ENCODE data around the gene HLA-DOB. TPM values are rescaled to one million over a fixed set of nuclear protein-coding genes. Genes with fewer than 3 reads are reported as not detected.
A peak's percentile ranks its signal among the peaks of the same experiment; 100 is the strongest.

The HLA-DOB gene
- total RNA-seq: 1 to 10 TPM in 1 of 9 donors, under 1 TPM in 6, not detected in 2; 0.25 to 2.7 (median 0.60) TPM
- polyA plus RNA-seq: under 1 TPM; 0.30 to 0.76 TPM
- long read RNA-seq, donor 1: 0 reads
- long read RNA-seq, donor 2, partial matches to known transcripts: 2 of 2 reads
- long read RNA-seq, donor 2, other reads (novel, unspliced or antisense): 0 of 2 reads
- long read RNA-seq, donor 3: 0 reads

GRCh38 chr6:32816746-32817204 lies at the start of gene HLA-DOB:
Gene HLA-DOB (minus strand): TSS chr6:32817002. CDS start chr6:32816951, 51 bp downstream.
- intact Hi-C loops (cut with DNase I): no loop called here
- 43 to 56% (median 47%) methylated on average over 3 of the region's 3 CpGs for WGBS, 4 donors
- DNase-seq: no peak
- no peak for TF ChIP-seq POLR2A (IDR thresholded peaks at IDR 0.05)
- TF ChIP-seq, protein P1, sequence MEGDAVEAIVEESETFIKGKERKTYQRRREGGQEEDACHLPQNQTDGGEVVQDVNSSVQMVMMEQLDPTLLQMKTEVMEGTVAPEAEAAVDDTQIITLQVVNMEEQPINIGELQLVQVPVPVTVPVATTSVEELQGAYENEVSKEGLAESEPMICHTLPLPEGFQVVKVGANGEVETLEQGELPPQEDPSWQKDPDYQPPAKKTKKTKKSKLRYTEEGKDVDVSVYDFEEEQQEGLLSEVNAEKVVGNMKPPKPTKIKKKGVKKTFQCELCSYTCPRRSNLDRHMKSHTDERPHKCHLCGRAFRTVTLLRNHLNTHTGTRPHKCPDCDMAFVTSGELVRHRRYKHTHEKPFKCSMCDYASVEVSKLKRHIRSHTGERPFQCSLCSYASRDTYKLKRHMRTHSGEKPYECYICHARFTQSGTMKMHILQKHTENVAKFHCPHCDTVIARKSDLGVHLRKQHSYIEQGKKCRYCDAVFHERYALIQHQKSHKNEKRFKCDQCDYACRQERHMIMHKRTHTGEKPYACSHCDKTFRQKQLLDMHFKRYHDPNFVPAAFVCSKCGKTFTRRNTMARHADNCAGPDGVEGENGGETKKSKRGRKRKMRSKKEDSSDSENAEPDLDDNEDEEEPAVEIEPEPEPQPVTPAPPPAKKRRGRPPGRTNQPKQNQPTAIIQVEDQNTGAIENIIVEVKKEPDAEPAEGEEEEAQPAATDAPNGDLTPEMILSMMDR (IDR thresholded peaks at IDR 0.05): no peak
- peak; percentile 51 to 79 (median 60) for ATAC-seq
- peaks cover 0 to 4% (median 0%) of the 10 kb centered on the region in 9 donors for H3K27me3 ChIP-seq
- H3K36me3 ChIP-seq: peaks cover 0 to 3% (median 0%) of the 10 kb centered on the region in 9 donors
- no peaks in the 10 kb centered on the region for H3K9me3 ChIP-seq
- H3K4me1 ChIP-seq: peaks cover 0 to 19% (median 5%) of the 10 kb centered on the region in 12 donors
- H3K4me3 ChIP-seq: peak within 1 kb of the TSS in 7 of 12 donors; percentile 15 to 35 (median 26)
- peak within 1 kb of the TSS in 1 of 12 donors; percentile 32 for H3K27ac ChIP-seq

DNA sequence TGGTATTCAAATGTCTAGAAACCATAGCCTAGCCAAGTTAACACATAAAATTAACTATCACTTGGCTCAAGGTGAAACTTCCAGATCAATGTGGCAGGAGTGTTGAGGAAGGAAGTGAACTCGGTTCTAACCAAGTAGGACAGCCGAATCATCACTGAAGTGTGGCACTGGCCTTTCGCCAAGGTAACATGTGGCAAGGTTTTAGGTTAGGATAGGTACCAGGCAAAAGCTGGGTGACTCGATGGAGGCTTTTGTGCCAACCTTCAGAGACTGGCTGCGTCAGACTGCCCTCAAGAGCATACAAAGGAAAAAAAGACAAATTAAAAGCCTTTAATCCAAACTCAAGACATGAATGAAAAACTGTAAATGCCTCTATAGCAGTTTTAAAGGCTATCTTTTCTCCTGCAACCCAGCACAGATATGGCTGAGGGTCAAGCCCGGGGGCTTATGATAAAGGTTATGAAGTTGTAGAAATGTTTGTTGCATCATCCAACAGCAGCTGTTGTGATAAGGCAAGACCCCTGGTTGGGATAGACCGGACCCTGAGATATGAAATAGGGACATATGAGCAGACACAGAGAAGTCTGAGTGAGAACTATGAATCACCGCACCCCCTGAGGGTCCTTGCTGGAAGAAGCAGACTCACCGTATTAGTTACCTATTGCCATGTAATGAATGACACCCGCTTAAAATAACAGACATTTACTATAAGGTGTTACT lies 49.1 kb upstream of the HLA-DOB start:
- Histone ChIP-seq H3K27ac (peak overlapping the region in 1 of 12 donors; percentile 42), H3K9me3 (no peaks in the 10 kb centered on the region), H3K4me3 (no peak overlapping the region), H3K27me3 (peaks cover 0 to 4% (median 0%) of the 10 kb centered on the region in 9 donors), H3K36me3 (peaks cover 0 to 4% (median 0%) of the 10 kb centered on the region in 9 donors), H3K4me1 (peaks cover 0 to 20% (median 0%) of the 10 kb centered on the region in 12 donors)
- TF ChIP-seq, protein P1 (IDR thresholded peaks at IDR 0.05): no peak
- TF ChIP-seq POLR2A (IDR thresholded peaks at IDR 0.05): no peak
- intact Hi-C loops (cut with DNase I): loop anchor here in 9 of 10 donors (2.0 to 10.0 kb wide), 6 partner anchors 34 to 454 kb away; no protein-coding TSS in a partner anchor
- 69 to 71% (median 70%) methylated on average over 10 of the region's 10 CpGs for WGBS, 4 donors
- DNase-seq (no peak), ATAC-seq (no peak)

DNA sequence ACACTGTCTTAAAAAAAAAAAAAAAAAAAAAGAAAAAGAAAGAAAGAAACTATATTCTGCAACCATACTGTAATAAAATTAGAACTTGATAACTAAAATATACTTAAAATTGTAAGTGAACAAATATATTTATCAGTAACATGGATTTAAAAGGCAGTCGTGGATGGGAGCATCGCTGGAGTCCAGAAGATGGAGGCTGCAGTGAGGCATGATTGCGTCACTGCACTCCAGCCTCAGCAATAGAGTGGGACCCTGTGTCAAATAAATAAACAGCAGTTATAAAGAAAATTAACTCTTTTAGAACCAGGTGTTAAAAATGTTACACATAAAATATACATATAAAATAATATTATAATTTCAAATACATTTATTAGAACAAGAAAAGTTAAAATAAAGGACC lies 45.9 kb upstream of the HLA-DOB start:
- TF ChIP-seq, protein P1 (IDR thresholded peaks at IDR 0.05): no peak
- TF ChIP-seq POLR2A (IDR thresholded peaks at IDR 0.05): no peak
- H3K4me1 ChIP-seq: peaks cover 0 to 27% (median 0%) of the 10 kb centered on the region in 12 donors
- ATAC-seq (no peak), DNase-seq (no peak)
- peaks cover 0 to 36% (median 28%) of the 10 kb centered on the region in 9 donors for H3K36me3 ChIP-seq
- 77 to 91% (median 80%) methylated on average over 3 of the region's 3 CpGs for WGBS, 4 donors
- H3K27ac ChIP-seq: no peak overlapping the region
- H3K27me3 ChIP-seq: no peaks in the 10 kb centered on the region
- intact Hi-C loops (cut with DNase I): loop anchor here in 2 of 10 donors (10.0 kb wide), 1 partner anchor 448 kb away; no protein-coding TSS in a partner anchor
- H3K9me3 ChIP-seq: no peaks in the 10 kb centered on the region
- H3K4me3 ChIP-seq: no peak overlapping the region

- no peak overlapping the region for H3K27ac ChIP-seq
Observed at GRCh38 chr6:32860674-32861073, 43.9 kb upstream of the HLA-DOB start.

More at GRCh38 chr6:32860674-32861073, 43.9 kb upstream of the HLA-DOB start:
- peaks cover 0 to 41% (median under 1%) of the 10 kb centered on the region in 12 donors for H3K4me1 ChIP-seq
- intact Hi-C loops (cut with DNase I): loop anchor here in 2 of 10 donors (10.0 kb wide), 1 partner anchor 446 kb away; no protein-coding TSS in a partner anchor
- ATAC-seq (no peak), DNase-seq (no peak)
- peaks cover 0 to 55% (median 40%) of the 10 kb centered on the region in 9 donors for H3K36me3 ChIP-seq
- 84 to 85% (median 84%) methylated on average over 1 of the region's 1 CpG for WGBS, 4 donors
- H3K27me3 ChIP-seq: no peaks in the 10 kb centered on the region
- H3K9me3 ChIP-seq: no peaks in the 10 kb centered on the region
- no peak overlapping the region for H3K4me3 ChIP-seq
- TF ChIP-seq, protein P1 (IDR thresholded peaks at IDR 0.05): no peak
- TF ChIP-seq POLR2A (IDR thresholded peaks at IDR 0.05): no peak

Measured in heart left ventricle (tissue), 16 donors.